OCI-LY1 (cell line): ENCODE measurements around the gene PPM1D.
"Not testable (repeated sequence)": the region's sequence is repeated elsewhere in the genome, so short reads cannot be mapped to it uniquely, and the experiment has no call there.

ENCODE experiments used
- CTCF ChIP-seq: fragments of 200-600 bp; sonication (generic), shearing (Covaris generic); IDR thresholded peaks from 2 replicates; pipeline ENCODE4 v1.5.1; 2017; ENCODE audit warnings: mild to moderate bottlenecking, antibody characterized with exemption, low read length, moderate library complexity, mixed read lengths
- EZH2 ChIP-seq: fragments of 200-600 bp; sonication (generic), shearing (Covaris generic); IDR thresholded peaks from 2 replicates; pipeline ENCODE4 v1.8.0; 2017; ENCODE audit warnings: borderline replicate concordance, mixed run types, mild to moderate bottlenecking, antibody characterized with exemption, low read length, moderate library complexity, mixed read lengths

GRCh38 chr17:60674637-60675036 lies 74.6 kb downstream of the PPM1D start:
- TF ChIP-seq CTCF, EZH2: not testable (repeated sequence)
